NCI-H1930 (cell line): ENCODE data around the gene ARF3.
"Not testable (repeated sequence)": the region's sequence is repeated elsewhere in the genome, so short reads cannot be mapped to it uniquely, and the experiment has no call there.

Source experiments
- DNase-seq, 2 experiments: peaks; one replicate each; lab custom pipeline; 2025; lab: John Stamatoyannopoulos, UW

Gene ARF3

DNA sequence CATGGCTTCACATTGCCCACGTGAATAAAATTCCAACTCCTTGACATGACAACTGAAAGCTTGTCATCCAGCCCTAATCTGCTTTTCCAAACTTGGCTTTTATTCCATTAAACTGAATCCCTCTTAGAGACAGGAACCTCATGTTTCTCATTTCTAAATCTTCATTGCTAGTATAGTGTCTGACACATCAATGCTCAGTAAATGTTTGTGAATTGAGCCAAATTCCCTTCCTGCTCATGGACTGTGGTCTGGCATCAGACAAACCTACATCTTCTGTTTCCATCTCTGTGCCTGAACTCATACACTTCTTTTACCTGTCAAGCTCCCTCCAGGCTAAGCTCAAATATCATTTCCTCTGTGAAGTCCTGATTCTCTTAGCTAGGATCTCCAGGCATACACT, 27.7 kb downstream of the ARF3 start:
- no peak for DNase-seq

DNA sequence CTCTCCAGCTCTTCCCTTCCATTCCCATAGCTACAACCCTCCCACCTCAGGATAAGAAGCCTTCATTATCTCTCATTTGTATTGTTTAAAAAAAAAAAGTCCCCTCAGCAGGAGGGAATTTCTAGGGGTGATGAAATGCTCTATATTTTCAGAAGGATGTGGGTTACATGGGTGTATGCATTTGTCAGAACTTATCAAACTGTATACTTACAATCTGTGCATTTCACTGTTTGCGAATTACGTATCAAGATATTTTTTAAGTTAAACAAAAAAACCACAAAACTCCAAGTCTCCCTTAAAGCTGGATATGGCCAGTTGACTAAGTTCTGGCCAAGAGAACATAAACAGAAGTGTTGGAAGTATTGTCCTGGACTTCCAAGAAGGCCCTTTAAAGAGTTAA, 30.0 kb downstream of the ARF3 start:
- no peak for DNase-seq

GRCh38 chr12:48925304-48926011, 31.8 kb downstream of the ARF3 start, which contains the start of gene FKBP11:
TSS of gene FKBP11 (minus strand) at chr12:48925492. CDS start at chr12:48925428, 64 bp downstream.
- peak; percentile 6 to 14 for DNase-seq

- peak; percentile 46 to 62 for DNase-seq
These were observed 32.5 kb downstream of the ARF3 start for GRCh38 chr12:48924617-48925303.

DNA sequence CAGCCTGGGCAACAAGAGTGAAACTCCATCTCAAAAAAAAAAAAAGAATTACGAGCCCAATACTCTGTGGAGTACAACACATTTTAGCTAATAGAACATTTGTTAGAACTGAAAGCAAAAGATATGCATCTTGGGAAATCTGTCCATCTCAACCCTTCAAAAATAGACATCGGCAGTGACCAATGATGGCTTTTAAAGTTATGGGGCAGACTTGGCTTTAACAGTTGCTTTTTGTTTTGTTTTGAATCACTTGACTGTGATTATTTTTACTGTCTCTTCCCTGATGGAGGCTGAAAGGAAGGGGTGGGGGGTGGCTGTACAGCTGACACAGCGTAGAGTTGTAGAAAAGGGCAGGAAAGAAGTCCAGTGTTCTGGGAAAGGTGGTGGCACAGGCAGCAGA, 34.2 kb downstream of the ARF3 start:
- no peak for DNase-seq

GRCh38 chr12:48917857-48918537, 39.3 kb downstream of the ARF3 start:
- DNase-seq: no peak

DNA sequence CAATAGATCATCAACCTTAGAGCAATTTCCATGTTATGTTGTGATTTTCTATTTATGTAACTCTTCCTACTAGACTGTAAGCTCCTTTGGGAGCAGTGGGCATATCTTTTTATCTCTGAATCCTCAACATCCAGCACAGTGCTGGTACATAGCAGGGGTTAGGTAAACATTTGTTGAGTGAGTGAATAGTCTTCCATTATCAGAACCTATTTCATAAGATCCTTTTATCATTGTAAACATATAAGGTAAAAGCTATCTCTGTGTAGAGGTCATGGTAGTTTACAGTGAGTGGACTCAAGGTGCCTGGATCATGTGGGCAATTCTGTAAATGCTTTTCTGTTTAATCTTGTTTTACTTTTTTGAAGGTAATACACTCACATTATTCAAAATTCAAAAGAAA, 47.1 kb downstream of the ARF3 start:
- DNase-seq: no peak

DNA sequence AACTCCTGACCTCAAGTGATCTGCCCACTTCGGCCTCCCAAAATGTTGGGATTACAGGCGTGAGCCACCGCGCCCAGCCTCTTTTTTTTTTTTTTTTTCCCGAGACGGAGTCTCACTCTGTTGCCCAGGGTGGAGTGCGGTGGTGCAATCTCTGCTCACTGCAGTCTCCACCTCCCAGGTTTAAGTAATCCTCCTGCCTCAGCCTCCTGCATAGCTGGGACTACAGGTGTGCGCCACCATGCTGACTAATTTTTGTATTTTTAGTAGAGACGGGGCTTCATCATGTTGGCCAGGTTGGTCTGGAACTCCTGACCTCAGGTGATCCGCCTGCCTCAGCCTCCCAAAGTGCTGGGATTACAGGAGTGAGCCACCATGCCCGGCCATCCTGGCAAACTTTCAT, 47.6 kb downstream of the ARF3 start:
- not testable (repeated sequence) for DNase-seq

- DNase-seq: no peak
These were observed 50.0 kb downstream of the ARF3 start for GRCh38 chr12:48907245-48907644.

DNA sequence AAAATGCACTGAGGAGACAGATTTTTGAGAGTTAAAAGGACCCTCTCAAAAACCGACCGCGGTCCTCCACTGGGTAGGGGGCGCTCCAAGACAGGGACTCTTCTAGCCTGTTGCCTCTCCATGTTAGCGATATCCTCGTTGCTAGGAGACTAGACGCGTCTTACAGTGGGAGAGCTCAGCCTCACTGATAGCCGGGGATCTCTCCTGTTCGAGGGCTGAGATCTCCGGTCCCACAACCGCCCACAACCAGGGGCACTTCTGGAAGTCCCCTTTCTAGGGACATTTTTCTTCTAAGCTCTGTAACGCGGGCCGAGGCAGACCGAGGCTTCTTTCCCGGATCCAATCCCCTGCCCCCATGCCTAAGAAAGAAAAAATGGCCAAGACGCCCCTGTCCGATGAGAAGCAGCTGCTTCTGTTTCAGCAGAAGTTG, 53.3 kb downstream of the ARF3 start:
- DNase-seq: peak; percentile 66 to 82

GRCh38 chr12:48903363-48903981, 53.8 kb downstream of the ARF3 start:
- DNase-seq: no peak

GRCh38 chr12:48901278-48901677, 56.0 kb downstream of the ARF3 start:
- DNase-seq: no peak

DNA sequence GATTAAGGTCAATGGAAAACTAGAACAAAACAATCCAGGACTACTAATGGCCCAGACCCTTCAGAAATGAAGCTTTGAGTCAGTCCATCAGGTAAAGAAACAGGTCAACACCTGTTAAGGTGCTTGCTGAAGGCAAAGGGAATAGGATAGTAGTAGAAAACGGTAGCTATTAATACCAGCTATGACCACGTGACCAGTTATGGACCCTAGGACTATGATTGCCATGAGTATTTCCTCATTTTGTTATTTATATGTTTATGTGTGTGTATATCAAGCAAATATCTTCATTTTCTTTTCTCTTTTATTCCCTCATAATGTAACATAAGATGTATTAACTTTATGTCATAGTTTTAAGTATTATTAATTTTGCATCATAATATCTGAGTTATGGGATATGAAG, 57.6 kb downstream of the ARF3 start:
- no peak for DNase-seq

- DNase-seq: no peak
These were observed 63.0 kb downstream of the ARF3 start for GRCh38 chr12:48894271-48894670.

DNA sequence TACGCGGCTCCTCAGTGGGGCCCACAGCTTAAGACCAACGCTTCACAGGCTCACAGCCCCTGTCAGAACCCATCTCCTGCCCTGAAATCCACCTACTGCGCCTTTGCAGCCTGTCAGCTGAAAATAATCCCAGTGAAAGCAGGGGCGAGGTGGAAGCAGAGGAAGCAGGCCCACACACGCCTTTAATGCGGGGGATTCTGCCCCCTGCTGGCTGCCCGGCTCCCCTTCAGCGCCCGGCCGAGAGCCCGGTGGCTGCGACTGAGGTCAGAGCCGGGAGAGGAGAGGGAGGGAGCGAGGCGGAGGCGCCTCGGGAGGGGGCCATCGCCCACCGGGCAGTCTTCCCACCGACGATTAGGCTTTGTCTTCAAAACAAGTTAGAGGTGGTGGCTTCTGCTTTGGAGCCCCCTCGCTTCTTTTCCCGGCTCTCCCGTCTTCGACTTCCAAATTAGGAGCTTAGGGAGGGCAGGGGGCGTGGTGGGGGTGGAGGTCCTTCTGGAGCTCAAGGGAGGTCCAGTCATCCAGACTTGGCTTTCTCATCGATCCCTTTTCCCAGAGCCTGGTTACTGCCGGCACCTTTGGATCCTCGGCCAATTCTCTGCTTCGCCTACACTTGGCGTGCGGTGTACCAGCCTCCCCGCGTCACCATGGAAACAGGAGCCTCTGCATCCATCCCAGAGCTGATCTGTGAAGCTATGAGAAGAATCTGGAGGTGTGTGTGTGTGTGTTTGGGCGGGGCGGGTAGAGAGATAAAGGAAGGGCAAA, 66.4 kb downstream of the ARF3 start:
- DNase-seq: peak; percentile 52 to 64

GRCh38 chr12:48889679-48890078, 67.6 kb downstream of the ARF3 start:
- no peak for DNase-seq
